Stimulated activated CD8-positive, alpha-beta memory T cell treated with anti-CD3 and anti-CD28 coated beads, Interleukin-15, amount 100 ng/mL, for 24 hours (primary cell): ENCODE data around the gene PDE4D.

ENCODE experiments used
- DNase-seq: peaks from one replicate; pipeline ENCODE4 v3.0.0-alpha.2; 2020; ENCODE audit warnings: low read depth

The PDE4D gene

GRCh38 chr5:59655693-59656309 lies 237.7 kb downstream of the PDE4D start:
- no peak for DNase-seq

DNA sequence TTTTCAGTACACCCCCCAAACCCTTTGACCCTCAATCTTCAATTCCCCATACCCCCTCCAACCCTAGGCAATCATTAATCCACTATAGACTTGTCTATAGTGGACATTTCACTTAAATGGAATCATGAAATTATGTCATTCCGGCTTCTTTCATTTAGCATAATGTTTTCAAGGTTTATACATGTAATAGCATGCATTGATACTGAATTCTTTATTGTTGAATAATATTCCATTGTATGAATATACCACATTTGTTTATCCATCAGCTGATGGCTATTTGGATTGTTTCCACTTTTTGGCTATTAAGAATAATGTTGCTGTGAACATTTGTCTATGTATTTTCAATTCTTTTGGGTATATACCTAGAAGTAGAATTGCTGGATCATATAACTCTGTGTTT lies 238.8 kb downstream of the PDE4D start:
- no peak for DNase-seq

DNA sequence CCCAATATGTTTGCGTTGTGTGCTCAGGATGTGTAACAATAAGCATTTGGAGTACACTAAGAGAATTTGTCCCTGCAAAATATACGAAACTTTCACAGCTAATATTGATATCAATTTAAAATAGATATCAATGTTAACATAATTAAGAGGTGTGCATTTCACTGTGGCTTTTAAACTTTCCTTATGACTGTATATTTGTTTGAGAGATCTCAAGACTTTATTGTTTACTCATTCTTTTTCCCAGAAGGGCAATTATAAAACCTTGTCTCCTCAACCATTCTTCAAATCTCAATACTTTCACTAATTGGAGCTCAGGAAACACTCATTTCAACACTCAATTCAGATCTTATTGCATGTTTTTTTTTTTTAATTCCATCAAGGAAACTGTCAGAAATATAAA lies 241.1 kb downstream of the PDE4D start:
- no peak for DNase-seq

- no peak for DNase-seq
These were observed 244.3 kb downstream of the PDE4D start for GRCh38 chr5:59648949-59649921.

DNA sequence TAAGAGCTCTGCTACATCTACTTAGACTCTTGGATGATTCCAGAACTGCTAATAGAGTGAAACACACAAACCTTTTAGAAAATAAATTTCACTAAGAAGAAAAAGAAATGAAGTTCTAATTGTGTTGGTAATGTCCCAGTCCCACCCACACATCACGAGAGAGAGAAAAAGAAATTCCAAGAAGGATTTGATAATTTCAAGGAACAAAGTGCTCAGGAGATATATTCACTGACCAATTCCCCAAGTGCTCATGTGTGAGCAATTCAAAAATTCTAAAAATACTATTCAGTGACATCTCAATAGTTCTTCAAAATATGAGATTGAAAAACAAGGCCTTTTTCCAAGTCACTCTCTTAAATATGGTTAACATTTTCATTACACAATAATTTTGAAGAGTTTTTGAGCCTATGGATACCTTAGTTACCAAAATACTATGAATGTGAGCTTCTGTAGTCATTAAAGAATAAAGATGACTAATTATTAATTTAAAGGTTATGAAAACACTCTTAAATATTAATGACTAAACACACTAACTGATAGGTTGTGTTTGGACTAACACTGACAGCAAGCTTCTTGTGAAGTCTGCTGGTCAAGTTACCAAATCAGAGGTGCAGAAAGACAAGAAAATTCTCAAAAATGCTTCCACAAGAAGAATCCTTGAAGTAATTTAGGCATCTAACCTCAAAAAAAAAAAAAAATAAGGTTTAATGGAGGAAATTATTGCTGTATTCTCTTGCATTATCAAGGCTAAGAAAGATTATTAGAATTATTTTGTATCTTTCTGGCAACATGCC lies 245.3 kb downstream of the PDE4D start:
- DNase-seq: no peak

DNA sequence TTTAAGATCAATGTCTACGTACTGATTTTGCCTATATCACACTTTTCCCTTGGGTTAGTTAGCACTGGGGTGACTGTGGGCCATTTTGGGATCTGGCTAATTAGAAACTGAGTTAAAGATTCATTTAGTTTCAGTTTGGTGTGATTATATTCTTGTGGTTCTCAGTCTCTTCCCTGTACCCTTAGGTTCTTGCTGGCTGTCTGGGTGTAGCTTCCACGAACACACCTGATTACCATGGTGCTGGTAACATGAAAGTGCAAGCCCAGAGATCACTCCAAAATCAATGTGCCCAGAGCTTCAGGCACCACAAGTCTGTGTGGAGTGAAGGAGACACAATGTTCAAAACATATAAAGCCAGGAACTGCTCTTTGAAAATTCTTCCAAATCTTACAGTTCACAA lies 248.1 kb downstream of the PDE4D start:
- no peak for DNase-seq

- no peak for DNase-seq
These were observed 253.1 kb downstream of the PDE4D start for GRCh38 chr5:59640411-59640810.

DNA sequence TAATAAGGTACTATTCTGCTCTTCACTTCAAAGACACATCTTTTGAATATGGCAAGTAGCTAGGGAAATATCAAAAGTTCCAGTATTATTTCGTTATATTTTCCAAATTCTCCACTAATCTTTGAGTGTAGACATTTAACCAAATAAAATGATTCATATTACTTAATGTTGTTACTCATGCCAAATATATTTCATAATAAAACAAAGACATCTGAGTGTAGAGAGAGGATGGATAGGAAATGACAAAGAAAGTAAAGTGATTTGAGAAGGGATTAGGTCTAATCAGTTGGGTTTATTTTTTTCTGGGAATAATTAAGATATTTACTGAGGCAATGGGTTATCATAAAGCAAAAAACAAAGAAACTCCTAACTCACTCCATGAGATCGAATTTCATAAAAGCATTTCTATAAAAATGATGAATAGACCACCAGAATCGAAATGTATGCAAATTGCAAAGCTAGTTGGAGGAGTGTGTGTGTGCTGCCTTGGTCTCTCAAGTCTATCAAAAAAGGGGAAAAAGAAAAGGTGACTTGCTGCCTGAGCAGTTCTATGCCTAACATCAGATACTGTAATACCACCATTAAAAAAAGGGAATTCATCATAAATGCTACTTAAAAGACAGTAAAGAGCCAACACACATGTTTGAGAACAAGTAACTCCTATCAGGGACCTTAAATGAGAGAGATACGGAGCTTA lies 255.5 kb downstream of the PDE4D start:
- DNase-seq: no peak

- no peak for DNase-seq
These were observed 264.0 kb downstream of the PDE4D start for GRCh38 chr5:59629561-59629960.

DNA sequence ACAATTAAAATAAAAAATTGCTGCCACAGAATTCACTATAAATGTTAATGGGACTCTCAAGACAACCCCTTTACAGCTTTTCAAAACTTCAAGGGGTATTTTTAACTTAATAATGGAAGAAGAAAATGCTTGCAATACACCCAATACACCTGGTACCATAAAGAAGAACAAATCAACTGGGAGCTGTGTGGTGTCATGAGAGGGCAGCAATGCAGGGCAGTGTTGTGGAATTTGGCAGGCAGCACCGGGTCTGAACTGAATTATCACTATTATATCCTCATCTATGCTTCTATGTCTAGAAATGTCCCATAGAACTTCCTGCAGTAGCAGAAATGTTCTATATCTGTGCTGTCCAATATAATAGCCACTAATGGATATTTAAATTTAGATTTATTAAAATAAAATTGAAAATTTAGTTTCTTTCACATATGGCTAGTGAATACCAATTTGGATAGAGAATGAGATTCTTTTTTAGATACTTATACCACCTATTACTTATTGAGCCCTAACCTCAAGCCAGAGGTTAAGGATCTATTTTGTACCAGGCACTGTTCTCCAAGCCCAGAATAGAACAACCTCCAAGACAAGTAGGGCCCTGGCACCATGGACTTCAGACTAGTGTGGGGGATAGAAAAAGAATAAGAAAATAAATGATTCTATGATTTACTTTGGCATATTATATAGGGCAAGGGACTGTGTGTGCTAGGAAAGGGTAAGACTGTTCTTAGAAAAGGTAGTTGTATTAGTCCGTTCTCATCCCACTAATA lies 265.3 kb downstream of the PDE4D start:
- no peak for DNase-seq

DNA sequence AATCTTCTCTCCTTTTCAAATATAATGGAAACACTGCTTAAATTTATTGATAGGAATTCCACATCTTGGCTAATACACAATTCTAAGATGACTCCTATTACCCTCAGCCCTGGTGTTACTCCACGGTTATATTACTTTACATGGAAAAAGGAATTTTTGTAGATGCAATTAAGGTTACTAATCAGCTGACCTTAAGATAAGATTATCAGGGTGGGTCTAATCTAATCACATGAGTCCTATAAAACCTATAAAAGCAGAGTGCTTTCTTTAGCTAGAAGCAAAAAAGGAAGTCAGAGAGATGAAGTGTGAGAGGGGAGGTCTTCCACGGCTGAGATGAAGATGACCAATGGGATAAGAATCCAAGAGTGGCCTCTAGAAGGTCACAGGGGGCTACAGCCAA lies 268.6 kb downstream of the PDE4D start:
- no peak for DNase-seq

- DNase-seq: no peak
These were observed 270.7 kb downstream of the PDE4D start for GRCh38 chr5:59622848-59623247.

DNA sequence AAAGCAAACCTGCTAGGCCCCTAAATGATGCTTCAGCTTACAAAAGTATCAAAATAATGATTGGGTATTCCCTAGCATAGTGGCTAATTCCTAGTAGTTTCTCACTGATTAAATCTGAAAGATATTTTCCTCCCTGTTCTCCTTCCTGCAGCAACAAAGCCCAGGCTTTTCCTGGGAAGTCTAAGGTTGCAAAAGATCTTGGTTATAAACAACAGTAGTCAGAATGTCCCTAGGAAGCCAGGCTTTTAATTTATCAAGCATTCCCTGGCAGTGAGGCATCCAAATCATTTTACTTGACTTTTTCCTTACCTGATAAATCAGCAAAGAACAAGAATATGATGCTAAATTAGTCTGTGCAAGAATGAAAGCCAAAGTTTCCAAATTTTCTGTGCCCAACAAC lies 272.0 kb downstream of the PDE4D start:
- DNase-seq: no peak

DNA sequence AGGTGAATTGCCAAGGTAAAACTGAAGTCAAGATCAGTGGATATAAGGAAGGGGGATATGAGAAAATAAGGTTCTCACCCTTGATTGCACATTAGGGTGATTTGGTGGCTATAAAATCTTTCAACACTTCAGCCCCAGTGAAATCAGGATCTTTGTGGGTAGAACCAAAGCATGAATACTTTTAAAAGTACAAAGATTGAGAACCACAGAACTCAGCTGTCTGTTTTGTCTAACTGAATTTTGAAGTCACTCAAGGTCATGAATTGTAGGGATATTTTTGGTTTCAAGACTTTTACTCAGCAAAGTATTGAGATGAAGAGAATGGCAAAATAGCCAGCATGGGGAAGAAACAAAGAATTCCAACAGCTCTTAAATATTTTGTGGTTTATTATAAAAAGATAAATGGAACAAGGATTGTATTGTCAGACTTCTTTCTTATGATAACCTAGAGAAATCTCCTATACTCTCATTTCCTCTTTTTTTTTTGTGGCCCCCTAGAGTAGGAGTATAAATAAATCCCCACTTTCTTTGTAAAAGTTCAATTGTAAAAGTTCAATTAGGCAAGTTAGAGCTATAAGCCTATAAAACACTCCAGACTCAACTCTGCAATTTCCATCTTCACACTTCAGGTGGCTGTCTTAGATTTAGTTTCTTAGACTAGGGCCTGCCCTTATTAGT lies 272.9 kb downstream of the PDE4D start:
- no peak for DNase-seq

- DNase-seq: no peak
These were observed 274.9 kb downstream of the PDE4D start for GRCh38 chr5:59618644-59619043.

- no peak for DNase-seq
These were observed 276.2 kb downstream of the PDE4D start for GRCh38 chr5:59617186-59617771.

GRCh38 chr5:59616413-59616812 lies 277.1 kb downstream of the PDE4D start:
- DNase-seq: no peak

- DNase-seq: no peak
These were observed 278.3 kb downstream of the PDE4D start for GRCh38 chr5:59615272-59615671.

GRCh38 chr5:59609501-59610265 lies 283.8 kb downstream of the PDE4D start:
- DNase-seq: no peak

GRCh38 chr5:59608745-59609144 lies 284.8 kb downstream of the PDE4D start:
- DNase-seq: no peak
